GM21526 (cell line): ENCODE results near the gene ATE1.
"Not testable (repeated sequence)": the region's sequence is repeated elsewhere in the genome, so short reads cannot be mapped to it uniquely, and the experiment has no call there.

ENCODE experiments used
- ATAC-seq: cut with Tn5 transposase; IDR thresholded peaks from one replicate; pipeline ENCODE4 v1.9.1; 2021; ENCODE audit warnings: moderate library complexity; ENCODE audit not compliant: unreplicated experiment, low FRiP score

Gene ATE1

DNA sequence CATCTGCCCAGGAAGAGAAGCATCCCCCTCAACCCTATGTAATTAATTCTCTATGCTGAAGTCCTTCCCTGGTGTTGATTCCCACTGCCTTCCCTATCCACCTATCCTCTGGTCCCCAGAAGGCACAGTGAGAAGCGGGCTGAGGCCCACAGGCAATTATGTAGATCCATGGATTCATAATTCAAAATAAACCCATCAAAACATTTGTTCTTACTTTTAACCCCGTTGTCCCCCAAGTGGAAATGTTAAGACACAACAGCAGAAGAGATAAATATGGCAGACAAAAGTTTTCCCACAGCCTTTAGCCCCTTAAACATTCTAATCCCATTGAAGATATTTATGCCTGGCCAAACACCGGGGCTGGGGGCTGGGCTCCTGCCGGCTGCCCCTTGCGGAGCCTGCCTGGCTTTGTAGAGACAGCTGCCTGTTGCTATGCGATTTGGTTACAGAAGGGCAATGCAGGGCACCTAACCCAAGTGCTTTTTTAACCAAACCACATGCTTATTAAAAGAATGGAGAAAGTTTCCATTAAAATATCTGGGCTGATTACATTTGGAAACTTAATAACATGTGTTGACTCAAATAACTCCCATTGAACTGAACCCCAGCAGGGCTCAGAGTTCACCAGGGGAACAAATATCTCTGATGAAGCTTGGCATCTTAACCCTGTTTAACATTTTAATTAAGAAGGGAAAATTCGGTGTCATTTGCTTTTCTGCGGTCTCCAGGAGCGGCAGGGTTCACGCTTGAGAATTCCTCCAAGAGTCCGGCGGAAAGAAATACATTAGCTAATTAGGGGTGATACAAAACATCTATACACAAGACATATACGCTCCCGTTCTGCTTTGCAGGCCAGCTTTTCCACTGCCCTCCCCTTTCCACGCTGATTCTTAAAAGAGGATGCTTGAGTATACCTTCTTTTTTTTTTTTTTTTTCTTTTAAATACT is 218.8 kb downstream of the ATE1 start:
- ATAC-seq: no peak

DNA sequence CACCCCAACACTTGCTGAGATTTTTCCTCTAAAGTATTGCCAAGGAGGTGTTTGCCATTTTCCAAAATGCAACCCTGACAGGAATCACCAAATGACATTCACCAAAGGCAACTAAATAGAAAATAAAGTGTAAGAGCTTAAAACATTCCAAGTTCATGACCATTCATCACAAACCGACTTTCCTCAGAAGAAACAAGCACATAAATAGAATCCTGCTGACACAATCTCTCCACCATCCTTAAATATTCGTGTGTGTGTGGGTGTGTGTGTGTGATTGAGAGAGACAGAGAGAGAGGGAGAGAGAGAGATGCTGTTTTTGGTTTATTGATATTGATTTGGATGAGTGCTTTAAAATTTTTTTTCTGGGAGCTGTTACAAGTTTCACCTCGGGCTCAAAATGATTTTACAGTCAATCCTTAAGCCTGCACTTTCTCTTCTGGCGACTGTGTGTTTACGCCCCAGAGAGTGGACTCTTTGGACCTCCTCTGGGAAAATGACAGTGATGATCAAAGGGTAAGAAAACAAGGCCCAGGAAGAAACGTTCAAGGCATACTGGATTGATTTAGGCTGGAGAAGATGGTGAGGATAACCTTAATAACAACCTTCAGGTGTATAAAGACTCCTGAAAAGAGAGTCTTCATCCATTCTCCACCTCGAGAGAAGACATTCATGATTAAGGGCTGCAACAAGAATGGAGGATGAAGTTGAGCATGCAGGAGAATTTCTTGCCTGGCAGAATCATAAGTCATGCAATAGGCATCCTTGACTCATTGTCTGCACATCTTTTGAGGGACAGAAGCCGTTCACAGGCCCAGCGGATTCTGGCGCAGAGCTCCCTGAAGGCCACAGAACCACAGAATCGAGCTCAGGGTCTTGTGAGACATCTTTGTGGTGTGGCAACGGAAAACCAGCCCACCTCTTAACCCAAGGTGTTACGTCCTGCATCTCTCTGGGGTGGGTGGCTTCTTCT is 225.2 kb downstream of the ATE1 start:
- ATAC-seq: no peak

GRCh38 chr10:121700416-121700815 is 227.4 kb downstream of the ATE1 start:
- no peak for ATAC-seq

- not testable (repeated sequence) for ATAC-seq
These were observed 228.1 kb downstream of the ATE1 start for GRCh38 chr10:121699703-121700102.

- no peak for ATAC-seq
These were observed 228.9 kb downstream of the ATE1 start for GRCh38 chr10:121698902-121699301.

DNA sequence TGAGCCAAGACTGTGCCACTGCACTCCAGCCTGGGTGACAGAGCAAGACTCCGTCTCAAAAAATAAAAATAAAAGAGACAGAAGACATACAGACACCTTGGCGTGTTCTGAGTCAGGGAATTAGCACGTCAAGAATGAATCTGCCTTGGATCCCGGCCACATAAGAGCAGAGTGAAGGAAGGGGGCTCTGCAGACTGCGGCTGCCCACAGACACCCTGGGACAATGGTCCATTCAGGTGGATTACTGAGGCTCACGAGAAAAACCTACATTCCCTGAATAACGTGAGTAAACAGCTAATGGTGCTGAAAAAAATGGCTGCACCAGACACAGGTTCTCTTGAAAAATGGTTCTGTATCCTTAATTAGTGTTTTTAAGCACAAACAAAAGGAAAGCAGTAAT is 229.5 kb downstream of the ATE1 start:
- ATAC-seq: no peak

DNA sequence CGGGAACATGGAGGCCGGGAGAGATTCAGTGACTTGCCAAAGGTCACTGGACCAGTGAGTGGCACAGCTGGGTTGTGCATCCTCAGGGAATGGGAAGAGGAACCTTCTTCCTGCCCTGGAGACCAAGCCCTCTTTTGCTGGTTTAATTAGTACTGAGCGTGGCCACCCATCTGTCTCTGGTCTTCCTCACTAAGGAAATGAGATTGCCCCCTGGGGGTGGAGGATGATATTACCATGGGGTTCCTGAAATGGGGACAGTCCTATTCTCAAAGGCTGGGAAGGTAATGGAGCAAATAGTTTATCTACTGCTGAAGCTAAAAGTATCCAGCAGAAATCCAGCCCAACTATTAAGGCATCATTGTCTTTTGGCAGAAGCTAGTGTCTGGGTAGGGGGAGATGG is 231.0 kb downstream of the ATE1 start:
- peak; percentile 70 for ATAC-seq

- ATAC-seq: no peak
These were observed 231.9 kb downstream of the ATE1 start for GRCh38 chr10:121695731-121696464.

DNA sequence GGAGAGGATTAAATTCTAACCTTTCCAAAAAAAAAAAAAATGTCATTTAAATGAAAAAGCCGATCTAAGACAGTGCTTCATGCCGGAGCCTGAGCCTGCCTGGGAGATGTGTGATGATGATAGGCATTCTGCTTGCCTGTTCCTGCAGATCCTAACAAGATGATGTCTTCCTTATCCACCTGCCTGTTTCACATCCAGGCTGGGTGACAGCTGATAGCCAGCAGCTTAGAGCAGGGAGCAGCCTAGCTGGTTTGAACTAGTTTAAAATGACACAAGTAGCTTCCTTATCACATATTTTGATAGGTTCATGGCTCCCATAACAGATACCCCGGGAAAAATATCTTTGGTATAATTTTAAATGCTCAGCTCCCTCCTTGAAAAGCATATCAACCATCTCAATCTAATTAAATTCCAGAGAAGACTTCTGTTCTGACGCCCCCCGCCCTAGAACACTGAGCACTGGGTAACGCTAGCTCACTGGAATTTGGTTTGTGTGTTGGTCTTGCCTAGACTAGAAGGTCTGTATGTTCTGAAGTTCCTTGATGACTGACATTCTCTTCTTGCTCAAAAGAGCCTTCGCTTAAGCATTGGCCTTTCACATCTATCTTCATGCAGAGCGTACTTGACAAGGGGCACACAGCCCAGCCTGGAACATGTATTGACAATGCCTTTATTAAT is 232.7 kb downstream of the ATE1 start:
- ATAC-seq: no peak

DNA sequence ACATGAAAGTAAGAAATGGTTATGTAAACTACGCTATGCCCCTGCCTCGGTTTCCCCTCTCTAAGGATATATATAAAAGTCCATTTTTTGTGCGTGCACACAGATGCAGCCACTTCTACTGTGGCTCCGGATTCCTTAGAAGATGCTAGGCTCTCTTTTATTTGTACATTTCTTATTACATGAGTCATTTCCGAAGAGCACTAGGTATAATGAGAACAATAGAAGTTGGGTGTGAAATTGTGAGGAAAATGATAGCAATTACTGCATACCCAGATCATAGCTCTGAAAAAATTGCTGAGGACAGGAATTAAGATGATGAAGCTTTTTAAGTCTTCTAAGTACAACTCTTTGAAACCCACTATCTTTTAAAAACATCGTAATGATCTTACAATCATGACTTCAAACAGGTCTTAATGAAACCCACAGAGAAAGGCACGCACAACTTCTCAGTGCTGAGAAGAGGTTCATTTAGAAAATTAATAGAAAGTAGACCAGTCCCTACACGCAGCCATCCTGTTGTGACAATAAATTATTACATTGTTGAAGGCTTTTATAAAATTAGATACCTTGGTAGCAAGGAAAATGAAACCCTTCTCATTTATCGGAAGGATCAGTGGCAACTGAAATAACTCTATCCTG is 233.4 kb downstream of the ATE1 start:
- no peak for ATAC-seq

- ATAC-seq: no peak
These were observed 235.2 kb downstream of the ATE1 start for GRCh38 chr10:121692626-121693025.

DNA sequence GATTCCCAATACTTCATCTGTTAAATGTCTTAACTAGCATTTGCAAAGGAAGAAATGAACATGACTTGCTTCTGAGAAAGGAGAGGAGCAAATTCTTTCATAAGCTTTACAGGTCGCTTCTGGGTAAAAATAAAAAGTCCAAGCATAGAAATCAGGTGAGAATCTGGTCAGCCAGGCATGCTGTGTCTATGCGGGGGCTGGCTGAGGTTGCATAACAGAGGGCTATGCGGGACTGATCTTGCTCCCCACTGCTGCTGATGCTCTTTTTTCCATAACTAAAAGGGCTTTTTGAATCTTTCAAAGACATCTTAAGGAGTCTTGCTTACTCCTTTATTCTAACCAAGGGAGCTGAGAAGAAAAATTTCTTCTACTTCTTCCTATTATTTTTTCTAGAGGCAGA is 236.9 kb downstream of the ATE1 start:
- no peak for ATAC-seq
